ENCODE measurements around the gene UBAC2.

DNA sequence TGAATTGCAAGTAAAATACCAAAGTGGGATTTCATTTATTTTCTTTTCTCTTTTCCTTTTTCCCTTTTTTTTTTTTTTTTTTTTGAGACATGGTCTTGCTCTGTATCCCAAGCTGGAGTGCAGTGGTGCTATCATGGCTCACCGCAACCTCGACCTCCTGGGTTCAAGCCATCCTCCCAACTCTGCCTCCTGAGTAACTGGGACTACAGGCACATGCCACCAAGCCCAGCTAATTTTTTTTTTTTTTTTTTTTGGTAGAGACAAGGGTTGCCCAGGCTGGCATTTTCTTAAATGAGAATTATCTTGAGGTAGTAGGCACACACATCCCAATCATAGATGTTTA is 175.1 kb downstream of the UBAC2 start:
- TF ChIP-seq, protein P1, sequence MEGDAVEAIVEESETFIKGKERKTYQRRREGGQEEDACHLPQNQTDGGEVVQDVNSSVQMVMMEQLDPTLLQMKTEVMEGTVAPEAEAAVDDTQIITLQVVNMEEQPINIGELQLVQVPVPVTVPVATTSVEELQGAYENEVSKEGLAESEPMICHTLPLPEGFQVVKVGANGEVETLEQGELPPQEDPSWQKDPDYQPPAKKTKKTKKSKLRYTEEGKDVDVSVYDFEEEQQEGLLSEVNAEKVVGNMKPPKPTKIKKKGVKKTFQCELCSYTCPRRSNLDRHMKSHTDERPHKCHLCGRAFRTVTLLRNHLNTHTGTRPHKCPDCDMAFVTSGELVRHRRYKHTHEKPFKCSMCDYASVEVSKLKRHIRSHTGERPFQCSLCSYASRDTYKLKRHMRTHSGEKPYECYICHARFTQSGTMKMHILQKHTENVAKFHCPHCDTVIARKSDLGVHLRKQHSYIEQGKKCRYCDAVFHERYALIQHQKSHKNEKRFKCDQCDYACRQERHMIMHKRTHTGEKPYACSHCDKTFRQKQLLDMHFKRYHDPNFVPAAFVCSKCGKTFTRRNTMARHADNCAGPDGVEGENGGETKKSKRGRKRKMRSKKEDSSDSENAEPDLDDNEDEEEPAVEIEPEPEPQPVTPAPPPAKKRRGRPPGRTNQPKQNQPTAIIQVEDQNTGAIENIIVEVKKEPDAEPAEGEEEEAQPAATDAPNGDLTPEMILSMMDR (conservative IDR thresholded peaks at IDR 0.05; ENCODE audit: low read depth, low read length), result no peak
- TF ChIP-seq EZH2 (IDR thresholded peaks at IDR 0.05; ENCODE audit: borderline replicate concordance, low read depth, low read length, poor library complexity, severe bottlenecking), result no peak
